ENCODE measurements around the gene PRR27. TPM values are rescaled to one million over a fixed set of nuclear protein-coding genes. Genes with fewer than 3 reads are reported as not detected.

PRR27 gene
- not detected for total RNA-seq
- polyA plus RNA-seq: not detected

DNA sequence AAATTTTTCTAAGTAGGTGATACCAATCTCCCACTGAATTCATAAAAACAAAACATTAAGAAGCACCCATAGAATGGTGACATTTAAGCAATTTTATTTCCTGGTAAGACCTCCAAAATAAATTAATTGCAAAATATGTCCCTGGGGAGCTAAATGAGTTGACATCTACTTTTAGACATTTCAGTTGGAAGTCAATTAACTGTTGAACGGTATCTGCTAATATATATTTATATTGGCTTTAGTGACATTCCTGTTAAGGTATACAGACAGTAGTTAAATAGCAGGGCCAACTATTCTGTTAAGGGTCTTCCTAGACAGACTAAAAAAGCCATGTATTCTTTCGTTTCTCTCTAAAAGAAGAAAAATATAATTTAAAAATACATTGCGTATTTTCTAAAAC is at the start of gene PRR27:
PRR27 (plus strand) TSS at position 301 of the 400 bp plus-strand sequence. CDS start 139 bp downstream, outside the sequence.
- WGBS, 2 donors: 77 to 78% methylated on average over 3 of the region's 3 CpGs
- TF ChIP-seq, protein P1, sequence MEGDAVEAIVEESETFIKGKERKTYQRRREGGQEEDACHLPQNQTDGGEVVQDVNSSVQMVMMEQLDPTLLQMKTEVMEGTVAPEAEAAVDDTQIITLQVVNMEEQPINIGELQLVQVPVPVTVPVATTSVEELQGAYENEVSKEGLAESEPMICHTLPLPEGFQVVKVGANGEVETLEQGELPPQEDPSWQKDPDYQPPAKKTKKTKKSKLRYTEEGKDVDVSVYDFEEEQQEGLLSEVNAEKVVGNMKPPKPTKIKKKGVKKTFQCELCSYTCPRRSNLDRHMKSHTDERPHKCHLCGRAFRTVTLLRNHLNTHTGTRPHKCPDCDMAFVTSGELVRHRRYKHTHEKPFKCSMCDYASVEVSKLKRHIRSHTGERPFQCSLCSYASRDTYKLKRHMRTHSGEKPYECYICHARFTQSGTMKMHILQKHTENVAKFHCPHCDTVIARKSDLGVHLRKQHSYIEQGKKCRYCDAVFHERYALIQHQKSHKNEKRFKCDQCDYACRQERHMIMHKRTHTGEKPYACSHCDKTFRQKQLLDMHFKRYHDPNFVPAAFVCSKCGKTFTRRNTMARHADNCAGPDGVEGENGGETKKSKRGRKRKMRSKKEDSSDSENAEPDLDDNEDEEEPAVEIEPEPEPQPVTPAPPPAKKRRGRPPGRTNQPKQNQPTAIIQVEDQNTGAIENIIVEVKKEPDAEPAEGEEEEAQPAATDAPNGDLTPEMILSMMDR (IDR thresholded peaks at IDR 0.05): no peak
- intact Hi-C loops (cut with DNase I): no loop called here
- Histone ChIP-seq H3K4me1 (no peaks in the 10 kb centered on the region), H3K4me3 (no peak within 1 kb of the TSS), H3K9me3 (no peaks in the 10 kb centered on the region), H3K36me3 (no peaks in the 10 kb centered on the region), H3K27me3 (no peaks in the 10 kb centered on the region), H3K27ac (no peak within 1 kb of the TSS)
- FAIRE-seq: no peak
- no peak for DNase-seq
- ATAC-seq: no peak

GRCh38 chr4:70110917-70111316 is 43.1 kb upstream of the PRR27 start:
- TF ChIP-seq, protein P1 (IDR thresholded peaks at IDR 0.05): no peak
- Histone ChIP-seq H3K27ac (no peak overlapping the region), H3K4me1 (no peaks in the 10 kb centered on the region), H3K27me3 (no peaks in the 10 kb centered on the region), H3K9me3 (no peaks in the 10 kb centered on the region), H3K36me3 (no peaks in the 10 kb centered on the region), H3K4me3 (no peak overlapping the region)
- FAIRE-seq: no peak
- DNase-seq: no peak
- ATAC-seq: no peak
- intact Hi-C loops (cut with DNase I): no loop called here

DNA sequence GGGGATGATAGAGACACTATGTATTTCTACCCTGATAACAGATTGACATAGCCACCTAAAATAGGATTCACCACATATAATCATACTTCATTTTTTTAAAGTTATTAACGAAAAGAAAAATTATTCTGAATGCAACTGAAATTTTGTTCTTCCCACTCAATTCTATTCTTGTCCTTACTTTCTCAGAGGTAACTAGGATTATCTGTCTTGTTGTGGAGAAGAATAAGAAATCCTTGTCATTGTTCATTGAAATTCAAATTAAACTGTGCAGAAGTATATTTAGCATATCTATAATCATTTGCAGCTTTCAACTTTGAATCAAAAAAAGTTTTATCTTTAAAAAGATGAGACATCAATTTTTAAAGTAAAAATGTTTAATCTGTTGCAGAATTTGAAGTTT is 40.4 kb upstream of the PRR27 start:
- FAIRE-seq: no peak
- WGBS, 2 donors: 65 to 70% methylated on average over 1 of the region's 1 CpG
- ATAC-seq: no peak
- Histone ChIP-seq H3K4me1 (no peaks in the 10 kb centered on the region), H3K36me3 (no peaks in the 10 kb centered on the region), H3K27me3 (no peaks in the 10 kb centered on the region), H3K4me3 (no peak overlapping the region), H3K9me3 (no peaks in the 10 kb centered on the region), H3K27ac (no peak overlapping the region)
- intact Hi-C loops (cut with DNase I): no loop called here
- TF ChIP-seq, protein P1 (IDR thresholded peaks at IDR 0.05): no peak
- DNase-seq: no peak

GRCh38 chr4:70114096-70114495 is 39.9 kb upstream of the PRR27 start:
- intact Hi-C loops (cut with DNase I): no loop called here

DNA sequence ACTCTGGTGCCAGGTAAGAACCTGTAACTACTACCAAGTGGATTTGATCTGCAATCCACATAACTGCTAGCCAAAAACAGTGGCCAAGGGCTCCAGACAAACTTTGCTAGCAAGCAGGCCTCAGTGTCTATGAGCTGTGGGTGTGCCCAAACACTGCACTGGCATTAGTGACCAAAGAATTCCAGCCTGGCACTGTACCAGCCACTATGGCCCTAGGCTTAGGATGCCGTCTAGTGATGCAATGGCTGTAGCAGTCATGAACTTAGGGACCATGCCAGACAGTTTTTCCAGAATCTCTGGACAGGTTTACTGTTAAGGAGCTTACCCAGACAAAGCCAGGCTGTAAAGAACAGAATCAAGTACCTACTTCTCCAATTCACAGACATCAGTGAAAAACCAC is 33.7 kb upstream of the PRR27 start:
- no peak overlapping the region for H3K27ac ChIP-seq
- ATAC-seq: no peak
- no peak for FAIRE-seq
- TF ChIP-seq, protein P1 (IDR thresholded peaks at IDR 0.05): no peak
- H3K36me3 ChIP-seq: no peaks in the 10 kb centered on the region
- no peaks in the 10 kb centered on the region for H3K4me1 ChIP-seq
- no peak overlapping the region for H3K4me3 ChIP-seq
- no peaks in the 10 kb centered on the region for H3K27me3 ChIP-seq
- no peaks in the 10 kb centered on the region for H3K9me3 ChIP-seq
- no peak for DNase-seq
- intact Hi-C loops (cut with DNase I): no loop called here
- 85 to 100% methylated on average over 1 of the region's 1 CpG for WGBS, 2 donors

More at GRCh38 chr4:70114096-70114495, 39.9 kb upstream of the PRR27 start:
- no peak overlapping the region for H3K27ac ChIP-seq
- 33 to 49% methylated on average over 2 of the region's 2 CpGs for WGBS, 2 donors
- DNase-seq: no peak
- no peak for ATAC-seq
- no peaks in the 10 kb centered on the region for H3K36me3 ChIP-seq
- no peak overlapping the region for H3K4me3 ChIP-seq
- no peaks in the 10 kb centered on the region for H3K9me3 ChIP-seq
- no peaks in the 10 kb centered on the region for H3K4me1 ChIP-seq
- TF ChIP-seq, protein P1 (IDR thresholded peaks at IDR 0.05): no peak
- no peak for FAIRE-seq
- no peaks in the 10 kb centered on the region for H3K27me3 ChIP-seq

Data from pancreas (tissue), 10 donors.